NCI-H748 treated with DMSO at 0.1 percent for 48 hours (cell line): ENCODE data around the gene SF3B5.
"Not testable (repeated sequence)": the region's sequence is repeated elsewhere in the genome, so short reads cannot be mapped to it uniquely, and the experiment has no call there.

Experiments
- DNase-seq: peaks from one replicate; lab custom pipeline; 2025; lab: John Stamatoyannopoulos, UW

SF3B5 gene

GRCh38 chr6:144095134-144096002 is at the start of gene SF3B5:
TSS of gene SF3B5 (minus strand) at chr6:144095573. CDS start at chr6:144095497, 76 bp downstream.
- peak; percentile 97 for DNase-seq

- DNase-seq = no peak
These were observed 49.6 kb upstream of the SF3B5 start for GRCh38 chr6:144144996-144145395.

DNA sequence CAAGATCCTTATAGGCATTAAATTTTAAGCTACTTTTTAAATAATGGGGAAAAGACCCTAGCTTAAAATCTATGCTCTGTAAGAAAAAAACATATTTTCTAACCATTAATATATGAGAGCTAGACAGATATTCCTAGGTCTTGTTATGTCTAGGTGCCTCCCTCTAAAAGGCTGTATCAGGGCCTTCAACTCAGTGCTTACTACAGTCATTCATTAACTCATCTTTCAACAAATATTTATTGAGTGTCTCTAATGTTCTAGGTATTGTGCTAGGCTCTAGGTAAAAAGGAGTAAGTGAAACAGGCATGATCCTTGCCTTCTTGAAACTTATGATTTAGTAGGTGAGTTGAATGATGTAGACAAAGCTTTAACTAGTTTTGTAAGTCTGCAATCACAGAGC is 48.5 kb upstream of the SF3B5 start:
- DNase-seq = no peak

- no peak for DNase-seq
These were observed 47.7 kb upstream of the SF3B5 start for GRCh38 chr6:144143106-144143505.

DNA sequence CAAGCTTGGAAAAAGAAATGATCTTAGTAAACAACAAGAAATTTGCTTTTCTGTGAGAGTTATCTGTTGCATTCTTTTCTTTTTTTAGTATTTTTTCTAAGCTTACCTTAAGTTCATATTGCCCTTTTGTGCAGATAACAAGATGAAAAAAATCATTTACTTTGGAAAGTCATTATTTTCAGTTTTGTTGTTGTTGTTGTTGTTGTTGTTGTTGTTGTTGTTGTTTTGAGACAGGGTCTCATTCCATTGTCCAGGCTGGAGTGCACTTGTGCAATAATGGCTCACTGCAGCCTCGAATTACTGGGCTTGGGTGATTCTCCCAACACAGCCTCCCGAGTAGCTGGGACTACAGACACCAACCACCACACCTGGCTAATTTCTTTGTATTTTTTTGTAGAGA is 46.1 kb upstream of the SF3B5 start:
- no peak for DNase-seq

DNA sequence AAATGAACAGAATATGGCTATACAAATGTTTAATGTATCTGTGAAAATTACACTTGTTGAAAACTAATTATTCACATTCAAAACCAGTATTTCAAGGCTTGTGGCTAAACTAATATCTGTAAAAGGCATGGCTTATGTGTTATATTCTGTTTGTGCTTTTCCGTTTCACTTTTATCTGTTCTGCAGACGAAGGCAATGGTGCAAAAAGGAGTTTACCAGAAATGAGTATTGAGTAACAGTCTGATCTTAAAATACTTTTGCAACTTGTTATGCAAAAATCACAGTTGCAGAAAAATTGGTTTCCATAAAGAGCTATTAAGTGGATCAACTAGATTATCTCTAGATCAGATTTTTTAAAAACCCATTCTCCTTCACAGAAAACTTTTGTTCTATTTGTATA is 45.5 kb upstream of the SF3B5 start:
- DNase-seq = no peak

- DNase-seq = no peak
These were observed 44.4 kb upstream of the SF3B5 start for GRCh38 chr6:144139817-144140216.

GRCh38 chr6:144138542-144138941 is 43.2 kb upstream of the SF3B5 start:
- no peak for DNase-seq

GRCh38 chr6:144134737-144135136 is 39.4 kb upstream of the SF3B5 start:
- no peak for DNase-seq

DNA sequence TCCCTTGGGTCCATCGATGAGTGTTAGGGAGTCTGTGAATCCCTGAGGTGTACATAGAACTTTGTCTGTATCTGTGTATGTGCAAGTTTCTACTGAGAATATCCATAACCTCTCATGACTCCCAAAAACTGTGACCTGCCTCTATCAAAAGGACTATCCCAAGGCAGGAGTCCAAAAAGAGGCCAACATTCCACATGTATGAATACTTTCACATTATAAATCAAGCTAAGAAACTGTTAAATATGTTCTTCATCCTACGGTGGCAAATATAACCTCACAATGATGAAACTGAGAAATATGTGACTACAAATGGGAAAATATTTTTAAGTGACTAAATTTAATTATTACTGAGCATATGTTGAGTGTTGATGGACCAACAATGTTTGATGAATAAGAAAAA is 38.8 kb upstream of the SF3B5 start:
- no peak for DNase-seq

DNA sequence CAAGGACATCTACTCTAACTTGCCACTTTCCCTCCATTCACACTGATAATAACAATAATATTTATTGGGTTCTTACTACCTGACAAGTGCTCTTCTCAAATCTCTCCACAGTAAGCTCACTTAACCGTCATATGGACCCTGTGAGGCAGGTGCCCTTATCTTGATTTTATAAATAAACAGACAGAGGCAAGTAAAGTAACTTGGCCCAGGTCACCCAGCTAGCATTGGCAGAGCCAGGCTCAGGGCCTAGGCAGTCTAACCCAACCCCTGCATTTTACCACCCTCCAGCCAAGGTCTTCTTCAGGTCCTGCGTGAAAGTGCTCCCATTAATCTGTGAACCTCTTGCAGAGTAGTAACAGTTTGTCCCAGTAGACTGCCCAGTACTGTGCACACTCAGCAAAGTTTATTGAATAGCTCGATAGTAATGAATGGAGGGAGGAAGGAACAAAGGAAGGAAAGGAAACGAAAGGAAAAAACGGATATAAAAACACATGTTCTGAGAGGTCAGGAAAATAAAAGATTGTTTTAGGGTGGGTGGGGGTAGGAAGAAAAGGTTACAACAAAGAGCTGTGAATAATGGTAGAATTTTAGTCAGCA is 38.0 kb upstream of the SF3B5 start:
- no peak for DNase-seq

- DNase-seq = not testable (repeated sequence)
These were observed 36.9 kb upstream of the SF3B5 start for GRCh38 chr6:144132167-144132690.

GRCh38 chr6:144131248-144131709 is 35.9 kb upstream of the SF3B5 start:
- no peak for DNase-seq

- no peak for DNase-seq
These were observed 34.1 kb upstream of the SF3B5 start for GRCh38 chr6:144129469-144129868.

DNA sequence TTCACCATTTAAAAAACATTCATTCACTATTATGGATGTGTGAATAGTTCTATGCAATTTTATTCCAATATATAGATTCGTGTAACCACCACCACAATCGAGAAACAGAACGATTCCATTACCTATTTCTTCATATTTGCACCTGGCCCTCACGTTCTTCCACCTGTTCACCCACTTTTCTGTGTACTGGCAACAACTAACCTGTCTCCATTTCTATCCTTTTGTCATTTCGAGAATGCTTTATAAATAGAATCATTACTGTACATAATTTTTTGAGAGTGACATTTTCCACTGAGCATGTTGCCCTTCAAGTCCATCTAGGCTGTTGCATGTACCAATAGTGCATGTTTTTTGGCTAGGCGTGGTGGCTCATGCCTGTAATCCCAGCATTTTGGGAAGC is 31.7 kb upstream of the SF3B5 start:
- no peak for DNase-seq

DNA sequence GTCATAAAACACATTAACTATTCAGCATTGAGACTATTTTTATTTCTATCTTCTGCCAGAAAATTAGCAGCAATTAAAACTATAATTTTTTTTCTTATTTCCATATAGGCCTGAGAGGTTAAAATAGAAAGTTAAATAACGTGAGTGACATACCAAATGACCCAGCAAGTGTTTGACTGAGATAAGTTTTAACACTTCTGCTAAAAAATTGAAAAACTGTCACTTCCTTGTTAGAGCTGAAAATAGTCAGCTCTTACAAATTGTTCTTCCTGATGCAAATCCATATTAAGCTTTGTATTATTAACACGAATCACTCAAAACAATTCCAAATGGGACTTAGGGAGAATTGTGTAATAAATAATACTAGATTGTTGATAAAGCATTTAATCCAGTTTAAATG is 28.5 kb upstream of the SF3B5 start:
- DNase-seq = no peak

- no peak for DNase-seq
These were observed 28.0 kb upstream of the SF3B5 start for GRCh38 chr6:144123421-144123820.

GRCh38 chr6:144122861-144123260 is 27.5 kb upstream of the SF3B5 start:
- DNase-seq = no peak

DNA sequence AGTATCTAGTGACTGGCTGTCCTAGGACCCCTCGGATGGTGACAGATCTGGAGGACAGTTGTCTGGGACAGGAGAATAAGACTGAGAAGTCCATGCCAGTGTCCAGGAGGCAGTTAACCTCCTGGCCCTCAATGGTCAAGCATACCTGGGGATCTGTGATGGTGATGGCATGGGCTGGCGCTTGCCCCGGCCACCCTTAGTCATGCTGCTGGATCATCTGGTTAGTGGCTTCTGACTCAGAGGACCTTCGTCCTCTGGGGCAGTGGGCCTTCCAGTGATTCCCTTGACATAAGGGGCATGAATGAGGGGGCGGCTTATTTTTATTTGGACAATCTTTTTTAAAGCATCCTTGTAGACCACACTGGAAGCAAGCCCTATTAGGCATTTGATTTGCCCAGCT is 24.0 kb upstream of the SF3B5 start:
- no peak for DNase-seq

DNA sequence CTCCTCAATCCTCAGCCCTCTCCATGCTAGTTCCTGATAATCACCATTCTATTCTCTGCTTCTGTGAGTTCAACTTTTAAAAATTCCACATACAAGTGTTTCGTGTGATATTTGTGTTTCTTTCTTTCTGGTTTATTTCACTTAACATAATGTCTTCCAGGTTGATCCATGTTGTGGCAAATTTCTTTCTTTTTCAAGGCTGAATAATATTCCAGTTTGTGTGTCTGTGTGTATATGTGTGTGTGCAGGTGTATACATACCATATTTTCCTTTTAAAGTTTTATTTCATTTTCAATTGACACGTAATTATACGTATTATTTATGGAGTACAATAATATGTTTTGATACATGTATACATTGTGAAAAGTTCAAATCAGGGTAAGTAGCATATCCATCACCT is 19.8 kb upstream of the SF3B5 start:
- no peak for DNase-seq

GRCh38 chr6:144113366-144113765 is 18.0 kb upstream of the SF3B5 start:
- DNase-seq = no peak

DNA sequence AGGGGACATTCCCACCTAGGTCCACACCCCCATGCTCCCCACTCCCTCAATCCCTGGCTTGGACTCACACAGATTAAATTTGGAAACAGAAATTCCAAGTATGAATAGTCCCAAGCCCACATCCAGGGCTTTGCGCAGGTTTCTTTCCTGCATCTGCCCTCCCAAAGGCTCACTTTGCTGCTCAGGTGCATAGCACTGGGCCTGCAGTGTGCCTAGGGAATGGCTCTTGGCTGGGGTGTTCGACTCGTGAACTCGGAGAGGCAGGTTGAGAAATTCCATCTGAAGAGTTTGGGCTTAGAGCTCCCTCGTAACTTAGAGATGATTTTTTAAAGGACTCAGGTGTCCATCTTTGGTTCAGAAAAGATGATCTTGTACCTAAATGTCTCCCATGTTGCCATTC is 14.8 kb upstream of the SF3B5 start:
- DNase-seq = no peak

- no peak for DNase-seq
These were observed 10.8 kb upstream of the SF3B5 start for GRCh38 chr6:144106206-144106605.
